SKM-1 (cell line): Measurements from ENCODE around the gene KEAP1.
A peak's percentile ranks its signal among the peaks of the same experiment; 100 is the strongest.
"Not testable (repeated sequence)": the region's sequence is repeated elsewhere in the genome, so short reads cannot be mapped to it uniquely, and the experiment has no call there.

Experiments
- DNase-seq: peaks from one replicate; lab custom pipeline; 2025; ENCODE audit not compliant: unreplicated experiment; lab: John Stamatoyannopoulos, UW

Gene KEAP1

GRCh38 chr19:10503002-10503789 is at the start of gene KEAP1:
TSS of gene KEAP1 (minus strand) at chr19:10503356. CDS start at chr19:10500033, 3,323 bp downstream.
- no peak for DNase-seq

- DNase-seq = no peak
Observed at GRCh38 chr19:10552510-10553053, 49.4 kb upstream of the KEAP1 start.

GRCh38 chr19:10551698-10552301 is 48.6 kb upstream of the KEAP1 start:
- DNase-seq = no peak

GRCh38 chr19:10551006-10551405 is 47.9 kb upstream of the KEAP1 start:
- DNase-seq = not testable (repeated sequence)

GRCh38 chr19:10550336-10550735 is 47.2 kb upstream of the KEAP1 start:
- DNase-seq = no peak

GRCh38 chr19:10549733-10550132 is 46.6 kb upstream of the KEAP1 start:
- no peak for DNase-seq

GRCh38 chr19:10548746-10549276 is 45.7 kb upstream of the KEAP1 start:
- DNase-seq = no peak

- no peak for DNase-seq
Observed at GRCh38 chr19:10546817-10547216, 43.7 kb upstream of the KEAP1 start.

- no peak for DNase-seq
Observed at GRCh38 chr19:10544753-10545251, 41.6 kb upstream of the KEAP1 start.

GRCh38 chr19:10544242-10544752 is 41.1 kb upstream of the KEAP1 start:
- no peak for DNase-seq

- peak; percentile 28 for DNase-seq
Observed at GRCh38 chr19:10543420-10544241, 40.5 kb upstream of the KEAP1 start, which contains the start of gene ATG4D. TSS of gene ATG4D (plus strand) at chr19:10543904. CDS start at chr19:10544091, 187 bp downstream.

GRCh38 chr19:10543059-10543419 is 39.9 kb upstream of the KEAP1 start:
- no peak for DNase-seq

GRCh38 chr19:10539016-10539415 is 35.9 kb upstream of the KEAP1 start:
- DNase-seq = peak; percentile 64

GRCh38 chr19:10538204-10538983 is 35.2 kb upstream of the KEAP1 start:
- no peak for DNase-seq

- DNase-seq = no peak
Observed at GRCh38 chr19:10537668-10538067, 34.5 kb upstream of the KEAP1 start.

- DNase-seq = no peak
Observed at GRCh38 chr19:10535613-10536012, 32.5 kb upstream of the KEAP1 start.

GRCh38 chr19:10533646-10534386 is 30.7 kb upstream of the KEAP1 start:
- DNase-seq = no peak

- no peak for DNase-seq
Observed at GRCh38 chr19:10532457-10532856, 29.3 kb upstream of the KEAP1 start.

GRCh38 chr19:10526887-10527286 is 23.7 kb upstream of the KEAP1 start:
- not testable (repeated sequence) for DNase-seq
